HL-60 (cell line): ENCODE results near the gene FOXO4.

Experiments
- DNase-seq, 2 experiments: peaks; one replicate each; pipeline ENCODE4 v3.0.0-alpha.2; 2010 to 2020; ENCODE audit warnings: low read depth in 1 of 2, low spot score in 1 of 2
- H3K27ac ChIP-seq: fragments of 250-450 bp; sonication (Bioruptor Pico); replicated peaks from 2 replicates; pipeline ENCODE4 v1.5.1; 2020; ENCODE audit warnings: mild to moderate bottlenecking, moderate library complexity
- H3K27me3 ChIP-seq: fragments of 250-450 bp; sonication (Bioruptor Pico); 2 replicates; pipeline ENCODE4 v1.5.1; 2021; ENCODE audit warnings: mild to moderate bottlenecking, moderate library complexity; ENCODE audit not compliant: insufficient read depth, poor library complexity, severe bottlenecking
- H3K4me3 ChIP-seq: replicated peaks from 2 replicates; pipeline ENCODE4 v1.5.1; 2011; ENCODE audit warnings: mild to moderate bottlenecking, control low read depth, low read length; ENCODE audit not compliant: insufficient read depth
- CTCF ChIP-seq: IDR thresholded peaks from one replicate; pipeline ENCODE4 v1.5.1; 2011; ENCODE audit warnings: low read length, control low read depth, inconsistent platforms; ENCODE audit not compliant: insufficient read depth
- GABPA ChIP-seq: IDR thresholded peaks from 2 replicates; pipeline ENCODE4 v1.6.1; 2012; ENCODE audit warnings: low read depth
- POLR2AphosphoS5 ChIP-seq: IDR thresholded peaks from 2 replicates; pipeline ENCODE4 v1.6.1; 2012; ENCODE audit warnings: low read depth
- REST ChIP-seq: IDR thresholded peaks from 2 replicates; pipeline ENCODE4 v1.6.1; 2012; ENCODE audit warnings: low read depth; ENCODE audit not compliant: insufficient replicate concordance
- SPI1 ChIP-seq: IDR thresholded peaks from 2 replicates; pipeline ENCODE4 v1.6.1; 2012; ENCODE audit warnings: low read depth, mild to moderate bottlenecking, borderline replicate concordance

FOXO4 gene

GRCh38 chrX:71111141-71111843 lies 15.6 kb downstream of the FOXO4 start, which contains the start of gene IL2RG:
IL2RG (minus strand) TSS chrX:71111577; CDS start chrX:71111539, 38 bp downstream.
- peak within 1 kb of the TSS; percentile 84 for H3K27ac ChIP-seq
- TF ChIP-seq POLR2AphosphoS5 (peak; percentile 54), GABPA (no peak), REST (no peak)
- peak in 1 of 2 experiments; percentile 74 for DNase-seq
- no peaks in the 10 kb centered on the region for H3K27me3 ChIP-seq
- H3K4me3 ChIP-seq: no peak within 1 kb of the TSS

- peak in 1 of 2 experiments; percentile 35 for DNase-seq
- TF ChIP-seq GABPA: no peak
- no peak for TF ChIP-seq REST
- TF ChIP-seq POLR2AphosphoS5: no peak
- no peak for TF ChIP-seq CTCF
- TF ChIP-seq SPI1: no peak
- Histone ChIP-seq H3K4me3 (no peak overlapping the region), H3K27ac (peak overlapping the region; percentile 84), H3K27me3 (no peaks in the 10 kb centered on the region)
Measured at GRCh38 chrX:71111921-71112431, 16.3 kb downstream of the FOXO4 start.

GRCh38 chrX:71117358-71117757 lies 21.7 kb downstream of the FOXO4 start:
- no peaks in the 10 kb centered on the region for H3K27me3 ChIP-seq
- H3K27ac ChIP-seq: peak overlapping the region; percentile 92; the same call in 1 of the 2 replicates
- no peak overlapping the region for H3K4me3 ChIP-seq
- no peak for DNase-seq
- TF ChIP-seq POLR2AphosphoS5: no peak
- TF ChIP-seq GABPA: no peak
- no peak for TF ChIP-seq SPI1
- TF ChIP-seq CTCF: no peak

- TF ChIP-seq GABPA: no peak
- no peak for TF ChIP-seq SPI1
- no peak for TF ChIP-seq REST
- peak; percentile 31; the same call in 1 of the 2 replicates for TF ChIP-seq POLR2AphosphoS5
- no peak for TF ChIP-seq CTCF
- DNase-seq: peak; percentile 65 to 79
- Histone ChIP-seq H3K27ac (peak within 1 kb of the TSS; percentile 92), H3K27me3 (no peaks in the 10 kb centered on the region), H3K4me3 (peak within 1 kb of the TSS; percentile 57)
Measured at GRCh38 chrX:71118032-71118984, 22.7 kb downstream of the FOXO4 start, which contains the start of gene MED12. MED12 (plus strand) TSS chrX:71118596; CDS start chrX:71118755, 159 bp downstream.
